Endometrium (tissue), 2 donors: ENCODE data around the gene TICAM1.

Source experiments
- FAIRE-seq: peaks from 2 replicates; lab custom pipeline; 2012; peaks lifted over from hg19 to GRCh38; lab: Jason Lieb, UNC
- donor health status: control.
- donor health status: control.

Gene TICAM1

GRCh38 chr19:4768934-4769777, 62.4 kb downstream of the TICAM1 start:
- FAIRE-seq, result no peak
